GM12878 (cell line): ENCODE results near the gene MTHFD1. TPM values are rescaled to one million over a fixed set of nuclear protein-coding genes. Genes with fewer than 3 reads are reported as not detected.

ENCODE experiments used
- BCL11A ChIP-seq: IDR thresholded peaks from 2 replicates; pipeline ENCODE4 v1.6.1; 2011; ENCODE audit warnings: low read depth, low read length
- BMI1 ChIP-seq: fragments of 450-650 bp; IDR thresholded peaks from 2 replicates; pipeline ENCODE4 v1.6.1; 2016; ENCODE audit warnings: mild to moderate bottlenecking, moderate library complexity, borderline replicate concordance
- EGR1 ChIP-seq, 2 experiments: IDR thresholded peaks; 1 replicate in 1 of 2; 2 replicates in 1 of 2; pipeline ENCODE4 v1.6.1; 2011 to 2012; ENCODE audit warnings: low read depth in 2 of 2, low read length in 2 of 2, borderline replicate concordance in 1 of 2, mild to moderate bottlenecking in 1 of 2, moderate library complexity in 1 of 2
- GATAD2B ChIP-seq: fragments of 450-650 bp; conservative IDR thresholded peaks from 2 replicates; pipeline ENCODE4 v1.6.1; 2017; ENCODE audit warnings: low read depth, mild to moderate bottlenecking, moderate library complexity
- HCFC1 ChIP-seq: fragments of 150-350 bp; IDR thresholded peaks from 2 replicates; pipeline ENCODE4 v1.6.1; 2014; ENCODE audit warnings: low read length
- HSF1 ChIP-seq: fragments of 150-350 bp; IDR thresholded peaks from 2 replicates; pipeline ENCODE4 v1.6.1; 2014; ENCODE audit warnings: mild to moderate bottlenecking, low read depth, low read length
- KDM1A ChIP-seq: fragments of 200-600 bp; sonication (generic); IDR thresholded peaks from 2 replicates; pipeline ENCODE4 v1.6.1; 2016; ENCODE audit warnings: borderline replicate concordance
- MTA2 ChIP-seq: fragments of 450-650 bp; IDR thresholded peaks from 2 replicates; pipeline ENCODE4 v1.6.1; 2016; ENCODE audit warnings: low read depth, mild to moderate bottlenecking, moderate library complexity
- MXI1 ChIP-seq: fragments of 150-350 bp; IDR thresholded peaks from 2 replicates; pipeline ENCODE4 v1.6.1; 2011; ENCODE audit warnings: low read depth, mild to moderate bottlenecking, inconsistent platforms, low read length, improper control_type of control experiment
- MYC ChIP-seq: IDR thresholded peaks from 2 replicates; pipeline ENCODE4 v1.6.1; 2011; ENCODE audit warnings: mild to moderate bottlenecking, low read length, moderate library complexity, inconsistent platforms; ENCODE audit not compliant: insufficient read depth, insufficient replicate concordance, insufficient read length, severe bottlenecking
- PML ChIP-seq: IDR thresholded peaks from 2 replicates; pipeline ENCODE4 v1.6.1; 2012; ENCODE audit warnings: low read length, inconsistent platforms
- SIN3A ChIP-seq: IDR thresholded peaks from 2 replicates; pipeline ENCODE4 v1.6.1; 2012; ENCODE audit warnings: low read depth, low read length, improper control_type of control experiment
- SMAD1 ChIP-seq: fragments of 450-650 bp; IDR thresholded peaks from 2 replicates; pipeline ENCODE4 v1.6.1; 2018; ENCODE audit warnings: mild to moderate bottlenecking, low read depth; ENCODE audit not compliant: partially characterized antibody
- SREBF2 ChIP-seq: IDR thresholded peaks from 2 replicates; pipeline ENCODE4 v1.6.1; 2012; ENCODE audit warnings: mild to moderate bottlenecking, low read length
- SRF ChIP-seq, 2 experiments: IDR thresholded peaks; 2 replicates each; pipeline ENCODE4 v1.6.1; 2011; ENCODE audit warnings: low read depth in 2 of 2, low read length in 2 of 2, mild to moderate bottlenecking in 1 of 2, moderate library complexity in 1 of 2
- STAT1 ChIP-seq: fragments of 450-650 bp; conservative IDR thresholded peaks from 2 replicates; pipeline ENCODE4 v1.6.1; 2014; ENCODE audit warnings: antibody characterized with exemption, mild to moderate bottlenecking
- SUPT20H ChIP-seq: IDR thresholded peaks from 2 replicates; pipeline ENCODE4 v1.6.1; 2011; ENCODE audit warnings: low read depth, mild to moderate bottlenecking, low read length, moderate library complexity, borderline replicate concordance; ENCODE audit not compliant: control insufficient read depth
- TCF12 ChIP-seq: IDR thresholded peaks from 2 replicates; pipeline ENCODE4 v1.6.1; 2011; ENCODE audit warnings: low read depth, mild to moderate bottlenecking, low read length
- YBX1 ChIP-seq: fragments of 450-650 bp; IDR thresholded peaks from 2 replicates; pipeline ENCODE4 v1.6.1; 2016; ENCODE audit warnings: antibody characterized with exemption
- ZNF274 ChIP-seq: IDR thresholded peaks from one replicate; pipeline ENCODE4 v1.8.0; 2011; ENCODE audit not compliant: insufficient read length, insufficient read depth
- ZNF384 ChIP-seq: IDR thresholded peaks from 2 replicates; pipeline ENCODE4 v1.6.1; 2012; ENCODE audit warnings: low read depth, mild to moderate bottlenecking, low read length, improper control_type of control experiment, borderline replicate concordance
- polyA plus RNA-seq, 11 experiments: library from polyadenylated mRNA; depleted of rRNA in 4 of 11; unstranded in 6 of 11; stranded (reverse) in 5 of 11; fragments of >200 nt; fragmentation: Nextera tagmentation in 4 of 11; fragmentation: Illumina TruSeq in 1 of 11; extraction: Ambion mirVana in 4 of 11; extraction: Trizol in 1 of 11; gene quantifications; 1 replicate in 1 of 11; 2 replicates in 10 of 11; pipeline versions ENCODE4 v1.2.1 to v1.2.3, GENCODE V29; 2011 to 2016; ENCODE audit warnings: inconsistent platforms in 2 of 11, missing spikeins in 2 of 11, low read depth in 1 of 11
- total RNA-seq, 4 experiments: library from RNA; depleted of rRNA in 3 of 4; stranded (reverse); fragments of >200 nt in 3 of 4; fragmentation: Illumina TruSeq in 1 of 4; extraction: Trizol in 1 of 4; gene quantifications; 2 replicates each; pipeline versions ENCODE4 v1.2.1 to v1.2.3, GENCODE V29; 2013 to 2021
- TF ChIP-seq, protein P1 (sequence below): fragments of 450-650 bp; formaldehyde crosslinking; IDR thresholded peaks from 2 replicates; pipeline ENCODE4 v1.5.0; 2022; ENCODE audit warnings: mild to moderate bottlenecking, missing genetic modification characterization
- TF ChIP-seq, protein P2 (sequence below): fragments of 450-650 bp; formaldehyde crosslinking; IDR thresholded peaks from 2 replicates; pipeline ENCODE4 v1.4.0; 2022; ENCODE audit warnings: mild to moderate bottlenecking, moderate library complexity

The MTHFD1 gene
- total and polyA plus RNA-seq, 10 of the 15 experiments (the other 5 are each of a cell fraction or from before 2014, with no cell fraction given) = 99.3 to 310 (median 173) TPM

- TF ChIP-seq HSF1 (no peak), GATAD2B (peak; percentile 52; the same call in 1 of the 2 replicates), SIN3A (0 out of 2 replicates have a peak, but pooled peaks have one; percentile 66), ZNF384 (no peak), BCL11A (no peak), YBX1 (no peak), SRF (IDR thresholded peaks at IDR 0.05; ENCODE audit: low read depth in 2 of 2, low read length in 2 of 2) (0 out of 4 replicates have a peak, but pooled peaks have one; percentile 27 to 35), BMI1 (peak; percentile 25; the same call in 1 of the 2 replicates), MTA2 (peak; percentile 33; the same call in 1 of the 2 replicates), EGR1 (IDR thresholded peaks at IDR 0.05; ENCODE audit: borderline replicate concordance in 1 of 2, low read depth in 2 of 2, low read length in 2 of 2) (peak in 1 of 2 experiments; percentile 85; a peak in 2 of 3 replicates), SUPT20H (no peak), SREBF2 (no peak), STAT1 (no peak), MYC (no peak), HCFC1 (no peak), TCF12 (peak; percentile 45; the same call in 1 of the 2 replicates), ZNF274 (no peak), KDM1A (no peak), SMAD1 (no peak), MXI1 (peak; percentile 27; the same call in 1 of the 2 replicates), PML (no peak)
- TF ChIP-seq, protein P1, sequence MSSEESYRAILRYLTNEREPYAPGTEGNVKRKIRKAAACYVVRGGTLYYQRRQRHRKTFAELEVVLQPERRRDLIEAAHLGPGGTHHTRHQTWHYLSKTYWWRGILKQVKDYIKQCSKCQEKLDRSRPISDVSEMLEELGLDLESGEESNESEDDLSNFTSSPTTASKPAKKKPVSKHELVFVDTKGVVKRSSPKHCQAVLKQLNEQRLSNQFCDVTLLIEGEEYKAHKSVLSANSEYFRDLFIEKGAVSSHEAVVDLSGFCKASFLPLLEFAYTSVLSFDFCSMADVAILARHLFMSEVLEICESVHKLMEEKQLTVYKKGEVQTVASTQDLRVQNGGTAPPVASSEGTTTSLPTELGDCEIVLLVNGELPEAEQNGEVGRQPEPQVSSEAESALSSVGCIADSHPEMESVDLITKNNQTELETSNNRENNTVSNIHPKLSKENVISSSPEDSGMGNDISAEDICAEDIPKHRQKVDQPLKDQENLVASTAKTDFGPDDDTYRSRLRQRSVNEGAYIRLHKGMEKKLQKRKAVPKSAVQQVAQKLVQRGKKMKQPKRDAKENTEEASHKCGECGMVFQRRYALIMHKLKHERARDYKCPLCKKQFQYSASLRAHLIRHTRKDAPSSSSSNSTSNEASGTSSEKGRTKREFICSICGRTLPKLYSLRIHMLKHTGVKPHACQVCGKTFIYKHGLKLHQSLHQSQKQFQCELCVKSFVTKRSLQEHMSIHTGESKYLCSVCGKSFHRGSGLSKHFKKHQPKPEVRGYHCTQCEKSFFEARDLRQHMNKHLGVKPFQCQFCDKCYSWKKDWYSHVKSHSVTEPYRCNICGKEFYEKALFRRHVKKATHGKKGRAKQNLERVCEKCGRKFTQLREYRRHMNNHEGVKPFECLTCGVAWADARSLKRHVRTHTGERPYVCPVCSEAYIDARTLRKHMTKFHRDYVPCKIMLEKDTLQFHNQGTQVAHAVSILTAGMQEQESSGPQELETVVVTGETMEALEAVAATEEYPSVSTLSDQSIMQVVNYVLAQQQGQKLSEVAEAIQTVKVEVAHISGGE (CRISPR knock-in tag) = 0 out of 2 replicates have a peak, but pooled peaks have one; percentile 49
- TF ChIP-seq, protein P2, sequence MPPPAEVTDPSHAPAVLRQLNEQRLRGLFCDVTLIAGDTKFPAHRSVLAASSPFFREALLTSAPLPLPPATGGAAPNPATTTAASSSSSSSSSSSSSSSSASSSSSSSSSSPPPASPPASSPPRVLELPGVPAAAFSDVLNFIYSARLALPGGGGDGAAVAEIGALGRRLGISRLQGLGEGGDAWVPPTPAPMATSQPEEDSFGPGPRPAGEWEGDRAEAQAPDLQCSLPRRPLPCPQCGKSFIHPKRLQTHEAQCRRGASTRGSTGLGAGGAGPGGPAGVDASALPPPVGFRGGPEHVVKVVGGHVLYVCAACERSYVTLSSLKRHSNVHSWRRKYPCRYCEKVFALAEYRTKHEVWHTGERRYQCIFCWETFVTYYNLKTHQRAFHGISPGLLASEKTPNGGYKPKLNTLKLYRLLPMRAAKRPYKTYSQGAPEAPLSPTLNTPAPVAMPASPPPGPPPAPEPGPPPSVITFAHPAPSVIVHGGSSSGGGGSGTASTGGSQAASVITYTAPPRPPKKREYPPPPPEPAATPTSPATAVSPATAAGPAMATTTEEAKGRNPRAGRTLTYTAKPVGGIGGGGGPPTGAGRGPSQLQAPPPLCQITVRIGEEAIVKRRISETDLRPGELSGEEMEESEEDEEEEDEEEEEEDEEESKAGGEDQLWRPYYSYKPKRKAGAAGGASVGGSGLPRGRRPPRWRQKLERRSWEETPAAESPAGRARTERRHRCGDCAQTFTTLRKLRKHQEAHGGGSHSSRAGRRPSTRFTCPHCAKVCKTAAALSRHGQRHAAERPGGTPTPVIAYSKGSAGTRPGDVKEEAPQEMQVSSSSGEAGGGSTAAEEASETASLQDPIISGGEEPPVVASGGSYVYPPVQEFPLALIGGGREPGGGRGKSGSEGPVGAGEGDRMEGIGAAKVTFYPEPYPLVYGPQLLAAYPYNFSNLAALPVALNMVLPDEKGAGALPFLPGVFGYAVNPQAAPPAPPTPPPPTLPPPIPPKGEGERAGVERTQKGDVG (CRISPR knock-in tag) = no peak
Measured at GRCh38 chr14:64504310-64504896, 116.2 kb downstream of the MTHFD1 start, which contains the start of gene ZBTB1 (continued).
